ENCODE results near the gene SPIN1.

SPIN1 gene

DNA sequence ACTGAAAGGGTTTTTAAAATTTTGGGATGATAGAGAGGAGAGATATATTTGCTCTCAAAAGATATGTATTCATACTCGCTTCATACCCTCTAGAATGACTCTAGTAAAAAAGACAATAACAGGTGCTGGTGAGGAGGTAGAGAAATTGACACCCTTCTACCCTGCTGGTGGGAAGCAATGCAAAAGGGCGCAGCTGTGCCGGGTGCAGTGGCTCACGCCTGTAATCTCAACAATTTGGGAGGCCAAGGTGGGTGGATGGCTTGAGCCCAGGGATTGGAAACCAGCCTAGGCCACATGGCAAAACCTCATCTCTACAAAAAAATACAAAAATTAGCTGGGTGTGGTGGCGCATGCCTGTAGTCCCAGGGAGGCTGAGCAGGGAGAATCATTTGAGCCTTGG, 112.8 kb downstream of the SPIN1 start:
- no peak for DNase-seq

DNA sequence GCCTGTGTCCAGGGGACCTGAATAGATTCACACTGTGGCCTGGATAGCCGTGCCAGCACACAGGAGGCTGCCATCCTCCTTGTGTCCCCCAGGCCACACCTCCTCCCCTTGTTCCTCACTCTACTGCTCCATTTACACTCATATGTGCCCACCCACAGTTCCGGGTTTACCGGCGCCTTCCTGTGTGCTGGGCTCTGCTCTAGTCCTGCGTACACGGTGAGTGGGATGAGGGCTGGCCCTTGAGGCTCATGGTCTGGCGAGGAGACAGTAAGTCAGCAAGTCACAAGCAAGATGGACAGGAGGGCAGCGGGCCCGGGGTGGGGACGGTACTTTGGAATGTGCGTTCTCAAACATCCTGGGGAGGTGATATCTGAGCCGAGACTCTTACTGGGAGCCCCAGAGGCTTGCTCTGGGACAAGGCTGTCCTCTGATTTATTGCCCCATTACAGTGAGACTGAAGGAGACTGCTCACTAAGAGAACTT, 114.3 kb downstream of the SPIN1 start:
- DNase-seq = no peak

DNA sequence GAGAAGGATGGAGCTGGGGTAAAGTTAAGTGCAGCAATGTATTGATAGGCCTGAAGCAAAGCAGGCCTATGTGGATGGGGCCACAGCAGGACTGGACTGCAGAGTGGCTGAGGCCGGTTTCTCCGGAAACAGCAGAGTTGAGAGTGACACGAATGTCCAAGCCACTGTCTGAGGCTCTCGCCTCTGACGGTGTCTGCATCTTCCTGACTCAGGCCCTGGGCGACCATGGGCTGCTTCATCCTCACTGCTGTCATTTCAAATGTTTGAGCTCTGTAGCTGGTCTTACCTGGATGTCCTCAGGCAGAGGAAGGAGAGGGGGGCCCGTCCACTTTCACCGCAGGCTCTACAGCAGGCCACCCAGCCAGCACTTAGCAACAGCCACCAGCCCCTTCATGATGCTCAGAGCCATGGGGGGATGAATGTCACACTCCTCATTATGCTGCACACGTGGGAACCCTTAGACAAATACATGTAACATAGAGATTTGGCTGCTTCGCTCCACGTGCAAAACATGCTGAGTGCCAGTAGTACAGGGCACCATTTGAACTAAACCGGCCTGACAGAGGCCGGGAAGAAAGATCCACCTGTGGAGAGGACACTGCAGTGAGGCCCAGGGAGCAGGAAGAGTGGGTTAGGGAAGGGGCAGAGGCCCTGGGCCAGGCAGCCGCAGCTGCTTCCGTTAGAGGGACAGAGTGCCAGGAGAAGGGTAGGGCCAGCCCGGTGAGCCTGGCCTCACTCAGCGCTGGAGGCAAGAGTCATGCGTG, 115.0 kb downstream of the SPIN1 start:
- no peak for DNase-seq

DNA sequence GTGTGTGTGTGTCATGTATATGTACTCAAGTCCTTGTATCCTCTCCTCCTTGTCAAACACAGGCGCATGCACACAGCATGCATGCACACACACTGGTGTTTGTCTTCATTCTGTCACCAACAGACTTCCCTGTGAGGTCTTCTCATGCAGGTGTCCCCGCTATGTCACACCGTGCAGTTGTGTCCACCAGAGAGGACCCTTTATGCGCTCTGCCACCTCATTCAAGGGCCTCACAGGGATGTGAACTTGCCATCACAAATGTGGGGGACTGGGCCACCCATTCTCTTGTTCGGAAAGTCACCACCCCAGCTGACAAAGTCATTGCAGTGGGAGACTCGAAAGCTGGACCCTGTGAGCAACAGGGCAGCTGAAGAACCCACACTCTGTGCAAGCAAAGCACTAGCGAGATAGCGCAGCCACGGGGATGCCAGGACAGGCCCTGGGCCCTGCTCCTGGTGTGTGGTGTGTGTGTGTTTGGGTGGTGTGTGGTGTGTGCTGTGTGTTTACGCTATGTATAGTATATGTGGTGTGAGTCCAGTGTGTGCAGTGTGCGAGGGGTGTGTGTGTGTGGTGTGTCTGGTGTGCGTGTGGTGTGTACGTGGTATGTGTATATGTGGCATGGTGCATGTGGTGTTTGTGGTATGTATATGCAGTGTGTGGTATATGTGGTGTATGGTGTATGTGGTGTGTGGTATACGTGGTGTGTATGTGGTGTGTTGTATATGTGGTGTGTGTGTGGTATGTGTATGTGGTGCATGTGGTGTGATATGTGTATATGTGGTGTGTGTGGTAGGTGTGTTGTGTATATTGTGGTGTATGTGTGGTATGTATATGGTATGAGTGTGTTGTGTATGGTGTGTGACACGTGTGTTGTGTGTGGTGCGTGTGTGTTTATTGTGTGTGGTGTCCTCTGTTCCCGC, 115.9 kb downstream of the SPIN1 start:
- no peak for DNase-seq

DNA sequence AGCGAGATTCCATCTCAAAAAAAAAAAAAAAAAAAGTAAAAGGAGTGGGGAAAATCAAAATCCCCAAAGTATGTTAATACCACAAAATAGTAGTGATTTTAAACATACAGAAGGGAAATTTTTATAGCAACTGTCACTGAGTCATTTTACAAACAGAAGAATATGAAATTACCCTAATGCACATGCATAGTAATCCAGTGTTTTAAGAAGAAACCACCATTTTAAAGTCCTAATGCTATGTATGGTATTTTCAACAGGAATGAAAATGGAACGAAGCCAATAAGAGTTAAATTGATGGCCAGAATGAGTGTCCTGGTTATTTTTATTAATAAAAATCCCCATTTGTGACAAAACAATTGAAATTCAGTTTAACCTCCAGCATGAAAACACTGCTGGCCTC, 120.1 kb downstream of the SPIN1 start:
- DNase-seq = no peak

DNA sequence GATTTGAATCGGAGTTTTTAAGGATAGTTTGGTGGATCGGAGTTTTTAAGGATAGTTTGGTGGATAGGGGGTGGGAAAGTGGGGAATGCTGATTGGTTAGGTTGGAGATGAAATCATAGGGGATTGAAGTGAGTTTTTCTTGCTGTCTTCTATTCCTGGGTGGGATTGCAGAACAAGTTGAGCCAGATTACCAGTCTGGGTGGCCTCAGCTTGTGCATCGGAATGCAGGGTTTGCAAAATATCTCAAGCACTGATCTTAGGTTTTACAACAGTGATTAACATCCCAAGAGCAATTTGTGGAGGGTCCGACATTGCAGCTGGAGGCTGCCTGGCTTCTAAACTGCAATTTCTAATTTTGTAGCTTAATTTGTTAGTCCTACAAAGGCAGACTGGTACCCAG, 123.7 kb downstream of the SPIN1 start:
- DNase-seq = no peak

DNA sequence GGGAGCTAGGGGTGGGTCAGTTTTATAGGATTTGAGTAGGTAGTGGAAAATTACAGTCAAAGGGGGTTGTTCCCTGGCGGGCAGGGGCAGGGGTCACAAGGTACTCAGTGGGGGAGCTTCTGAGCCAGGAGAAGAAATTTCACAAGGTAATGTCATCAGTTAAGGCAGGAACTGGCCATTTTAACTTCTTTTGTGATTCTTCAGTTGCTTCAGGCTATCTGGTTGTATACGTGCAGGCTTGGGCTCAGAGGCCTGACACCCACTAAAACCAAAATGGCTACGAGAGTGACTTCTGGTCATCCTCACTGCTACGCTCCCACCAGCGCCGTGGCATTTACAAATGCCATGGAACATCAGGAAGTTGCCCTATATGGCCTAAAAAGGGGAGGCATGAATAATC, 126.0 kb downstream of the SPIN1 start:
- DNase-seq = no peak

DNA sequence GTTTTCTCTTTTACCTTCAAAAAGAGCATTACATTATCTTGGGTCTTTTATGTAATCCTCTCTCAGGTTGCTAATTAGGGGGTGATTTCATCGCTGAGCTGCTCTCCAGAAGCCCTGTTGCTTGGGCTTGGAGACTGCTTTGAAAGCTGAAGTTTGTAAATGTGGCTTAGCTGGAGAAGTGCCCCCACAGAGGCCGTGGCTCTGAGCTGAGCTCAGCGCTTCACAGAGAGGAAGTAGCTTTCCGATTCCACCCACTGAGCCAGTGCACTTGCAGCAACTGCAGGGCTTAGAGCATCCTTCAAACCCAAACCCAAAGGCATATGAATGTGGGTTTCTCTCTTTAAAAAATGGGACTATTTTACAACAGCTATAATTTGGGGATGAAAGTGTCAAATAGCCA, 133.1 kb downstream of the SPIN1 start:
- DNase-seq = peak; percentile 59

DNA sequence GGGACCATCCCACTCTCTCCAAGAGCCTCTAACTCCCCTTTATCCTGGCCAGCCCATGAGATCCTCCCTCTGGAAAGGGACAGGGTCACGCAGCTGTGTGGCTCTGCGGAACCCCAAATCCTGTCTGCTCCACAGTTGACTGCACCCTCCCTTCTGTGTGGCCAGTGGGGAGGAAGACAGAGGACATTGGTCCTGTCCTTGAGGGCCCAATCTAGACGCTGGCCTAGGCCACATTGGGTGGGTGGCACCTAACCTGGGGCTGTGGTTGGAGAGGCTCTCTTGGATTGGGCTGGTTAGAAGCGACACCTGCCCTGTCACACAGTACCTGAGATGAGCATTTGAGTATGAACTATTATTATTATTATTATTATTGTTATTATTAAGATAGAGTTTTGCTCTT, 134.1 kb downstream of the SPIN1 start:
- DNase-seq = no peak

DNA sequence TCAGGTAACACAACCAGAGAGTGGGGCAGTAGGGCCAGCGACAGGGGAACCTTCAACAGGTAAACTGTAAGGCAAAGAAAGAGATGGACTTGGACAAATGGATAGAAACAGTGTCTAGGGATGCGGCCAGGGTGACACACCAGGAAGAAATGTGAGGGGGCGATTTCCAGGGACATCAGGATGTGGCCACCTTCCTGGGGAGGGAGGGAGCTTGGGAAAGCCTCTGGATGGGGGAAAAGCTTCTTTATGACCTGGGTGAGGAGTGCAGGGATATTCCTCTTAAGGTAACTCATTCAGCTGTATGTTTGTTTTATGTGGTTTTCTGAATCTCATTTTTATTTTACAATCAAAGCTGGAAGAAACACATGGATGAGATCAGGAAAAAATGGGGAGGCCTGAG, 134.8 kb downstream of the SPIN1 start:
- no peak for DNase-seq

DNA sequence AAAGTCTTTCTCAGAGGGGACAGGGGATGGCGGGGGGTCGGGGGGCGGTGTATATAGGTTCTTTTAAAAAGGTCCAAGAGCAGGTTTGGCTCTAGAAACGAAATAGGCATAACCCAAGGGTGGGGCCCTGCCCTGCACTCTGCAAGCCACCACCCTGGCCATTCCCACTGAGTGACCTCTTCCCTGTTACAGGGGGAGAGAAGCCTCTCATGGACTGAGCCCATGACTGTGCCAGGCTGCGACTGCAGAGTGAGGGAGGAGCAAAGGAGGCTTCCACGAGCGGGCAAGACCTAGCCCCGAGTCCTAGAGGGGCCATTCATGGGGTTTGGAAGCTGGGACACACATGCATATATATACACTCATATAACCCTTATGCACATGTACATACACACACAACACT, 136.7 kb downstream of the SPIN1 start:
- DNase-seq = no peak

DNA sequence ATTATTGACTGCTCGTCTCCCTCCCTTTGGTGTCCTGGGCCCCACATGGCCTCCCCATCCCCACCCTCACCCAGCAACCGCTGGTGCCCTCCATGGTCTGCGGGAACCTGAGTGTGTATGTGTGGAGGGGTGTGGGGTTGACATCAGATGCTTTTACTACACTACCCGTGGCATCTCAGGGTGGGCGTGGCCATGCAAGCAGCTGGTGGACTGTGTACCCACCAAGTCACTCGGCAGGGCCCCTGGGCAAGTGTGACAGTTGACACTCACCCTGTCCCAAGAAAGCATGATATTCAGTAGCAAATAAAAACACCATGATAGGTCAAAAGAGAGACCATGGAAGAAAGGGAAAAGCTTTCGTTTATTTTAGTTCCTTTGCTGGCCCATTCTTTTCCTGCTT, 139.4 kb downstream of the SPIN1 start:
- no peak for DNase-seq
